GM12872 (cell line): ENCODE data around the gene SSPN.

Experiments
- TF ChIP-seq, protein P1 (sequence below): IDR thresholded peaks from 3 replicates; pipeline ENCODE4 v1.5.1; 2011; ENCODE audit warnings: low read depth, mild to moderate bottlenecking, low read length, moderate library complexity; ENCODE audit not compliant: insufficient read depth

SSPN gene

DNA sequence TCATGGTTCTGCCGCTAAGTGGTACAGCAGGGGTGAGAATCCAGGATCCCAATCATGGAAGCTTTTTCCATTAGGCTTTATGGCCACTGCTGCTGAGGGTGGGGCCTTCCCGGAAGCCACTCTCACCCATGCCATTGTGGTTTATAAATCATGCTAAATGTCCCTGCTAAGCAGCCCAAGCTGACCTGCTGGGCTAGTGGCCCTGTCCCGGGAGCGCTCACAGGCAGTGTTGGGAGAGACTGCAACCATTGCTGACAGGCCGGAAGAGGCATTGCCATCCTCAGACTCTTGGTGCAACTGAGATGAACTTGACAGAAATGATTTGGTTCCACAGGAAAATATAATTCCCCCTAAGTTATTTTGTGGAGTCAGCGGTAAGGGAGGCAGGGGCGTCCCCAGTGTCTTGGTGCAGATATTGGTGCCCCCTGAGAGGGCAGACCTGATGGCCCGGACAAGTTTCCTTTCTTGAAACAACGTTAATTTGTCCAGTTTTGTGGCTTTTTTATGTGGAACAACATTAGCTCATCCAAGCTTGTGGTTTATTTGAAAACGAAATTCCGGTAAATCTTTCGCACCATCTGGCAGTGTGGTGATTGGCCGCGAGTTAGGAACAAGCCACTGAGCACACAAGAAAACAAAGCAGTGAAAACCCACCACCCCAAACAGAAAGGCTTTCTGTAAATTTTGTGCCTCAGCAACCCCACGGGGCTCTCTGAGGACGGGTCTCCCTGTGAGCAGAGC is 82.3 kb downstream of the SSPN start:
- TF ChIP-seq, protein P1, sequence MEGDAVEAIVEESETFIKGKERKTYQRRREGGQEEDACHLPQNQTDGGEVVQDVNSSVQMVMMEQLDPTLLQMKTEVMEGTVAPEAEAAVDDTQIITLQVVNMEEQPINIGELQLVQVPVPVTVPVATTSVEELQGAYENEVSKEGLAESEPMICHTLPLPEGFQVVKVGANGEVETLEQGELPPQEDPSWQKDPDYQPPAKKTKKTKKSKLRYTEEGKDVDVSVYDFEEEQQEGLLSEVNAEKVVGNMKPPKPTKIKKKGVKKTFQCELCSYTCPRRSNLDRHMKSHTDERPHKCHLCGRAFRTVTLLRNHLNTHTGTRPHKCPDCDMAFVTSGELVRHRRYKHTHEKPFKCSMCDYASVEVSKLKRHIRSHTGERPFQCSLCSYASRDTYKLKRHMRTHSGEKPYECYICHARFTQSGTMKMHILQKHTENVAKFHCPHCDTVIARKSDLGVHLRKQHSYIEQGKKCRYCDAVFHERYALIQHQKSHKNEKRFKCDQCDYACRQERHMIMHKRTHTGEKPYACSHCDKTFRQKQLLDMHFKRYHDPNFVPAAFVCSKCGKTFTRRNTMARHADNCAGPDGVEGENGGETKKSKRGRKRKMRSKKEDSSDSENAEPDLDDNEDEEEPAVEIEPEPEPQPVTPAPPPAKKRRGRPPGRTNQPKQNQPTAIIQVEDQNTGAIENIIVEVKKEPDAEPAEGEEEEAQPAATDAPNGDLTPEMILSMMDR: no peak

DNA sequence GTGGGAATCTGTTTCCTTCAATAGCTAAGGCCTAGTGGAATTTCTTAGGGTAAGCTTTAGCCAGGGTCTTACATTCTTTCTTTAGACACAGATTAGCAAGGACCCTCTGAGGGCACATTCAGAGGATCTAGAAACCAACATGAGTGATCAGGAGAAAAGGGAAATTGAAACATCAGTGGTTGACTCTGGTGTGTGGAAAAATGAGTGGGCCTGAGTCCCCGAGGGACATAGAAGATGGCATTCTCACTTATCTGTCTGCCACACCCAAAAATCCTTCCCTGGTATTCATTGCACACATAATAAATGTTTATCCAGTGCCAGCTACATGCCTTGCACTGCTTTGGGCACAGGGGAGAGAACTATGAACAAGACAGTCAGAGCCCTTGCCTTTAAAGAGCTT is 82.9 kb downstream of the SSPN start:
- TF ChIP-seq, protein P1: no peak

DNA sequence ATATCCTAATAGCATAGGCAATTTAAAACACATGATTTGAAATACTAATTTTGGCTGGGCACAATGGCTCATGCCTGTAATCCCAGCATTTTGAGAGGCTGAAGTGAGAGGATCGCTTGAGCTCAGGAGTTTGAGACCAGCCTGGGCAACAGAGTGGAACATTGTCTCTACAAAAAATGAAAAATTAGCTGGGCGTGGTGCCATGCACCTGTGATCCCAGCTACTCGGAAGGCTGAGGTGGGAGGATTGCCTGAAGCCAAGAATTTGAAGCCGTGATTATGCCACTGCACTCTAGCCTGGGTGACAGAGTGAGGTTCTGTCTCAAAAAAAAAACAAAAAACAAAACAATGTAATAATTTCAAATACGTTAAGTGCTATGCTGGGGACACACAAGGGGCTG is 83.3 kb downstream of the SSPN start:
- TF ChIP-seq, protein P1: no peak

DNA sequence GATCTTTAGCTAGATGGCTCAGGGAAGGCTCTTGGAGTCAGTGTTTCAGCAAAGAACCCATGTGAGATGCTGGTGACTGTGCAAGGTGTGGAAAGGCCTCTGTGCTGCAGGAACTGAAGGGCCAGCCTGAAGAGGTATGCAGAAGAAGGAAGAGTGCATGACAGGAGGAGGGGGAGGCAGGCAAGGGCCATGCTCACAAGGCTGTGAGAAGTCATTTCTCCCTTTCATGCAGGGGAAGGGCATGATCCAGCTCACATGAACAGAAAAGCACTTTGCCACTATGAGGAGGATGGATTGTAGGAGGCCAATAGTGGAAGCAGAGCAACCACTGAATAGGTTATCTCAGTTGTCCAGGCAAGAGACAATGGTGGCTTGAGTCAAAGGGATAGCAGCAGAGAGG is 83.7 kb downstream of the SSPN start:
- TF ChIP-seq, protein P1: no peak

DNA sequence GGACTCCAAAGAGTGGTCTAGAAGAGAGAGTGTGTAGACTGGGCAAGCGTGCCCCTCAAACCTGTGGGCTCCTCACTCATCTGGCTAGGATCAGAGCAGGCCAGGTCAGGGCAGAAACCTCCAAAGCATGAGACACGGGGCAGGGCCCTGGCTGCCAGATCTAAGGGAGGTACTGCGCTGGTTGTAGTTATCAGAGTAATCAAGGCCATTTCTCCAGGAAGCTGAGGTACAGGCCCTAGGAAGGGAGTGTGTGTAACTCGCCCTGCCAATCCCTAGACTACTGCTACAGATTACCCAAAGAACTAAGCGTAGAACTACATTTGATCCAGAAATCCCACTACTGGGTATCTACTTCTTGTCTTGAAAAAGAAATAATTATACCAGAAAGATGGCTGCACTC is 84.5 kb downstream of the SSPN start:
- TF ChIP-seq, protein P1: no peak

DNA sequence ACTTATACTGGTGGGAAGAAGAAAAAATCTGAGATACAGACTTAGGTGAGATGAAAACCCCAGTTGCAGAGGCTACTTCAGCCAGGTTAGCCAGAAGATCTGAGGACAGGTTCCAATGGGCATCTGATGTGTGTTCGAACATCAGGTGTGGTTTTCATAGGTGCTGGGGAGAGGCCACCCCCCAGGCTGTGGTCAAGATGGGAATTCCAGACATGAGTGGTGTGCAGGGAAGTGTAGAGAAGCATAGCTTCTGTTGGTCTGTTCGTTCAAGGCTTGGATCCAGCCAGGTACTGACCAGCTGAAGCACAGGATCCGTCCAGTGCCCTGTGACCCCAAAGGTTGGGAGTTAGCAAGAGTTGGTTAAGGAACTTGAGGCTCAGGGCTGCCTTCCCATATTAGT is 85.5 kb downstream of the SSPN start:
- TF ChIP-seq, protein P1: no peak

DNA sequence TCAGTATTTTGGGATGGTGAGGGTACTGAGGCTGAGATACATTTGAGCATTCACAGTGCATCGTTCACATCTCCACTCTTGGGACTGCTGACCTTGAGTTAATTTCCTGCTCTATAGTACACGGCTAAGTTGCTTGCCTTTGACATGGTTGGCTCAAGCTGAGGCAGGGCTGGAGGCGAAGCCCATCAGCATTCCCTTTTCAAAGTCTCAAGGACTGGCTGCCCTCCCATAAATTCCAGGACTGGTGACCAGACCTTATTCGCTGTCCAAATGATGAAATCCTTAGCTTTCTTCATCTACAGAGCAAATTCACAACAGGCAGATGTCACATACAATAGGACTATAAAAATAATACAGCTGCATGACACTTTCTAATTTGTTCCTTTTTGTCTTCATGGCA is 85.9 kb downstream of the SSPN start:
- TF ChIP-seq, protein P1: no peak
